ES-I3 (cell line): ENCODE results near the gene IL17C.
"Not testable (repeated sequence)": the region's sequence is repeated elsewhere in the genome, so short reads cannot be mapped to it uniquely, and the experiment has no call there.

Experiments used
- H3K36me3 ChIP-seq: 2 replicates; pipeline ENCODE4 v1.6.1; 2013; ENCODE audit warnings: mild to moderate bottlenecking, low read length, control low read depth, moderate library complexity; ENCODE audit not compliant: insufficient read depth
- H3K4me1 ChIP-seq: 2 replicates; pipeline ENCODE4 v1.6.1; 2013; ENCODE audit warnings: mild to moderate bottlenecking, control low read depth, low read length; ENCODE audit not compliant: insufficient read depth
- H3K9ac ChIP-seq: 2 replicates; pipeline ENCODE4 v1.6.1; 2013; ENCODE audit warnings: low read depth, mild to moderate bottlenecking, low read length, moderate library complexity
- H3K9me3 ChIP-seq: 2 replicates; pipeline ENCODE4 v1.6.1; 2013; ENCODE audit warnings: mild to moderate bottlenecking, low read length, moderate library complexity; ENCODE audit not compliant: control insufficient read depth, insufficient read depth

Gene IL17C

DNA sequence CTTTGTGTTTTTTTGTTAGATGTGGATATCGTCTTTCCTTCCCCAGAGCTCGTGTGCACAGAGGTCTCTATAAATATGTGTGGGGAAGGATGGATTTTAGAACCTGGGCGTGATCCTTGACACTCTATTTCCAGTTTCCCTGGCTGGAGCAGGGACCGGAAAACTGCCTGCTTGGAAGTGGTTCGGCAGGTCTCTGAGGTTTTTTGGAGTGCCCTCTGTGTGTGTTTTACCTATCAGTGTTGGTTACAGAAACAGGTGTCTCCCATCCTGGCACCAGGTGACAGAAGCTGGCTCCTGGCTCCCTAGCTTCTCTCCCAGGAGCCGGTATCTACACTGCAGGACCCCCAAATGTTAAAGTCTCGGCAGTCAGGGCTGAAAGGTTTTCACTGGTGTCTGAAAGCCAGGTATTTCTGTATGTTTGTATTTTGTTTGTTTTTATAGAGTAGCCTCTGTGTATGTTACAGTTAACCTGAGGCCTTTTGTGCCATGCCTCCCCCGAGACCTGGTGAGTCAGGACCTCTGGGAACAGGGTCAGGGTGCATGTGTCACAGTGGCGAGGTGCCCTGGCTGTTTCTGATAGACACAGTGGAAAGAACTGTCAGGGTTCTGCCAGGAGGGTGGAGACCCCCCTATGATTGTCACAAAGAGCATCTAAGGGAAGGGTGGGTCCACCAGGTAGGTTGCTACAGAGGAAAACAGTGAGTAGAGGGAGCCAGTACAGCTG, 36.9 kb upstream of the IL17C start:
- Histone ChIP-seq H3K9me3 (no peaks in the 10 kb centered on the region), H3K36me3 (peaks cover 19% of the 10 kb centered on the region), H3K9ac (no peak overlapping the region), H3K4me1 (no peaks in the 10 kb centered on the region)

DNA sequence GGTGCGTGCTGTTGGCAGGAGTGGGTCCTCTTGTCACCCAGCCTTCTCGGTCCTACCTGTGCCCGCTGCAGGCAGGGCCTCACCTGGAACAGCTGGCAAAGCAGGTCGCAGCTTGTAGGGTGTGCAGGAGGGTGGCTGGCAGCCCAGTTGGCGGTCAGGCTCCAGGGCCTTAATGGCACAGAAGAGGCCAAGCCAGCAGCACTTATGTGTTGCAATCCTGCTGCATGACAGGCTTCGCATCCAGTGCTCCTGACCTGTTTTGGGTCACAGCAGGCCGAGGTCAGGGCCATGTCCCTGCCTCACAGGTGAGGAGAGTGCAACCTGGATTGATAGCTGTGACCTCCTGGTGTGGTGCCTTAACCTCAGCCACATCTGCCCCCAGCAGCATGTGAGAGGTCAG, 36.3 kb upstream of the IL17C start:
- Histone ChIP-seq H3K9ac (no peak overlapping the region), H3K4me1 (no peaks in the 10 kb centered on the region), H3K36me3 (peaks cover 19% of the 10 kb centered on the region), H3K9me3 (no peaks in the 10 kb centered on the region)

DNA sequence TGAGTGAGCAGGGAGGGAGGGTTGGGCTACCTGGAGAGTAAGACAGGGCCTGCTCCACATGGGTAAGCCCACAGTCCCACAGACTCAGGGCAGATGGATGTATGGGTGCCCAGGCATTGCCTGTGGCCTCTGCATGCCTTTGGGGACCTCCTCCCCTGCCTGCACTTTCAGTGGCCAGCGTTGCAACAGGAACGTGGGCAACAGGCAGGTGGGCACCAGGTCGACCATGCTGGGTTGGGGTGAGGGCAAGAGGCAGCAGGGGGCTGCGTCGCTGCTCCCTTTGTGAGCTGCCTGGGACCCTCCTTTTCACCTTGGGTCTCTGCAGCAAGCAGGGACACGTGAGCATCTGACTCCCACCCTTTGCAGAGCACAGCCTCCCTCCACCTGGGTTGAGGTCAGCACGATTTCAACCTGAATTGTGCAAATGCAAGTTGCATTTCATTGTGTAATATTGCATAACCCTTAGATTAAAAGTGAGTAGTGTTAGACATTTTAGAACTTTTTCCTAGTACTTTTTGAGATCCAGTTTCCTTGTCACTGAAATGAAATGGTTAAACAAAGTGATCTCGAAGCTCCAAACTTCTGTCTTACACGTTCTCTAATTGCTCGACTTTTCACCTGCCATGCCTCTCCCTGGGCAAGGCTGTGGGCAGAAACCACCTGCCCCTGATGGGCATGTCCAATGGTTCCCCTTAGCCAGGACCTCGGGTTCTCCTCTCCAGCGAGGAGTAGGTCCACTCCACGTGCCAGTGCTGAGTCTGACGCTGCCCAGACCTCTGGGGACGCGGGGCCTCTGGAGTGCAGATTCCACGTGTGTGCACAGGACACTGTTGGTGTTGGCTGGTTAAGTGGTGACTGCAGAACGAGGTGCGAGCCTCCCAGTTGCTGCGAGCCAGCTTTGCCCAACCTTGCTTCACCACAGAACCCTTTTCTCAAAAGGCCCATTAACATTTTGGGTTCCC, 32.9 kb upstream of the IL17C start:
- H3K4me1 ChIP-seq: no peaks in the 10 kb centered on the region
- no peak overlapping the region for H3K9ac ChIP-seq
- peaks cover 6% of the 10 kb centered on the region; the same call in 1 of the 2 replicates for H3K36me3 ChIP-seq
- H3K9me3 ChIP-seq: no peaks in the 10 kb centered on the region

DNA sequence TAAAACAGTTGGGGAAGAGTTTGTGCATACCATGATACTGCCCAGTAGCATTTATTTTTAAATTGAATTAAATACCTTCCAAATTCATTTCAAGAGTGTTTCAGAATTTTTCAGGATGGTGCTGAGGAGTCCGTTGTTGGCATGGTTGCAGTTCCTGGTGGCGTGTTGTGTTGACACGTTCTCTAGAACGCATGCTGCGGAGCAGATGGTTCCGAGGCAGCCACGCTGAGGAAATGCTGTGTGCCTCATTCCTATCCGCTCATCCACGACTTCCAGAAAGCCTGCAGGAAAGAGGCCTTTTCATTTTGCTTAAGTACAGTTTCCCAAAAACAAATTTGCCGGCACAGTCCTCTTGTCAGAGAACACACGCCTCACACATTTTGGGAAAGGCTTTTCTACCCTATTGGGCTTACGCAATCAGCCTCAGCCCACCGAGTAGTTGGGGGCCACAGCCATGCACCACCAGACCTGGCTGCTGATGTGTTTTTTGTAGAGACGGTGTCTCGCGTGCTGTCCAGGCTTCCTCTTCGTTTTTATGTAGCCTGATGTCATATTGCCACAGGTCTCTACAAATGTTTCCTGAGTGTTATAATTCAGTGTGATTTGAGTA, 32.1 kb upstream of the IL17C start:
- Histone ChIP-seq H3K36me3 (no peaks in the 10 kb centered on the region; the same call in 1 of the 2 replicates), H3K9ac (no peak overlapping the region), H3K4me1 (0 out of 2 replicates have a peak, but pooled peaks cover 5% of the 10 kb centered on the region)

DNA sequence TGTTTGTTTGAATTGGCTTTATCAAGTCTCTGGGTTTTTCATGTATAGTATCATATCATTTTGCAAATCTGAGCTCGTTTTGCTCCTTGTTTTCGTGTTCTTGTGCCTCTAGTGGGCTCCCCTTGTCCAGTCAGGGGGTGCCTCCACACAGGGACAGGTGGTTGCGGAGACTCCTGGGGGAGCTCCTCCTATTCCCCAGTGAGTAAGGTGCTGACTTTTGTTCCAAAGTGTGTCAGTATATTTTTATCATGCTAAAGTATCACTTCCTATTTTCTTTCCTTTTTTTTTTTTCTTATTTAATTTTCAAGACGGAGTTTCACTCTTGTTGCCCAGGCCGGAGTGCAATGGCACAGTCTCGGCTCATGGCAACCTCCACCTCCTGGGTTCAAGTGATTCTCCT, 30.3 kb upstream of the IL17C start:
- H3K9me3 ChIP-seq: no peaks in the 10 kb centered on the region
- H3K4me1 ChIP-seq: 0 out of 2 replicates have a peak, but pooled peaks cover 5% of the 10 kb centered on the region
- no peak overlapping the region for H3K9ac ChIP-seq
- H3K36me3 ChIP-seq: no peaks in the 10 kb centered on the region

More for the DNA sequence above, 32.1 kb upstream of the IL17C start:
- H3K9me3 ChIP-seq: no peaks in the 10 kb centered on the region

DNA sequence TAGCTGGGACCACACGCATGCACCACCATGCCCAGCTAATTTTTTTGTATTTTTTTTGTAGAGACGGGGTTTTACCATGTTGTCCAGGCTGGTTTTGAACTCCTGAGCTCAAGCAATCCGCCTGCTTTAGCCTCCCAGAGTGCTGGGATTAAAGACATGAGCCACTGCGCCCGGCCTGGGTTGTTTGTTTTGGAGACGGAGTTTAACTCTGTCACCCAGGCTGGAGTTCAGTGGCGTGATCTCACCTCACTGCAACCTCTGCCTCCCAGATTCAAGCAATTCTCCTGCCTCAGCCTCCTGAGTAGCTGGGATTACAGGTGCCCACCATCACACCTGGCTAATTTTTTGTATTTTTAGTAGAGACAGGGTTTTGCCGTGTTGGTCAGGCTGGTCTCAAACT, 28.9 kb upstream of the IL17C start:
- not testable (repeated sequence) for H3K36me3 ChIP-seq, H3K4me1 ChIP-seq, H3K9ac ChIP-seq, H3K9me3 ChIP-seq

DNA sequence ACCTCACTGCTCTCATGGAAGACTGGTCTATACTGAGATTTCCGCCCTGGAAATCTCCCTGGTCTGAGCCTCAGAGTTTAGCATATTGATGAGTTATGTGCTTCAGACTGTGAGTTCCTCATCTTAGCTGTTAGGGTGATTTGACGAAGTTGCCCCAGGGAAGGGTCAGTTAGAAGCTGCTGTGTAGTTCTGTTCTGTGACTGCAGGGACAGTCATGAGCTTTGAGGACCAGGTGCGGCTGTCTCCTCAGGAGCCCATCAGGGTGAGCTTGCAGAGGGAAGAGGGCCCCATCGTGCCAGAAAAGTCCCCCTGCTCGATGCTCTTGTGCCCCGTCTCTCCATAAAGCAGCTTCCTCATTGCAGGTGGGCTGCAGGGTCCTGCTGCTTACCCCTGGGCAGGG, 28.3 kb upstream of the IL17C start:
- Histone ChIP-seq H3K4me1 (0 out of 2 replicates have a peak, but pooled peaks cover 5% of the 10 kb centered on the region), H3K36me3 (no peaks in the 10 kb centered on the region), H3K9me3 (no peaks in the 10 kb centered on the region), H3K9ac (no peak overlapping the region)

DNA sequence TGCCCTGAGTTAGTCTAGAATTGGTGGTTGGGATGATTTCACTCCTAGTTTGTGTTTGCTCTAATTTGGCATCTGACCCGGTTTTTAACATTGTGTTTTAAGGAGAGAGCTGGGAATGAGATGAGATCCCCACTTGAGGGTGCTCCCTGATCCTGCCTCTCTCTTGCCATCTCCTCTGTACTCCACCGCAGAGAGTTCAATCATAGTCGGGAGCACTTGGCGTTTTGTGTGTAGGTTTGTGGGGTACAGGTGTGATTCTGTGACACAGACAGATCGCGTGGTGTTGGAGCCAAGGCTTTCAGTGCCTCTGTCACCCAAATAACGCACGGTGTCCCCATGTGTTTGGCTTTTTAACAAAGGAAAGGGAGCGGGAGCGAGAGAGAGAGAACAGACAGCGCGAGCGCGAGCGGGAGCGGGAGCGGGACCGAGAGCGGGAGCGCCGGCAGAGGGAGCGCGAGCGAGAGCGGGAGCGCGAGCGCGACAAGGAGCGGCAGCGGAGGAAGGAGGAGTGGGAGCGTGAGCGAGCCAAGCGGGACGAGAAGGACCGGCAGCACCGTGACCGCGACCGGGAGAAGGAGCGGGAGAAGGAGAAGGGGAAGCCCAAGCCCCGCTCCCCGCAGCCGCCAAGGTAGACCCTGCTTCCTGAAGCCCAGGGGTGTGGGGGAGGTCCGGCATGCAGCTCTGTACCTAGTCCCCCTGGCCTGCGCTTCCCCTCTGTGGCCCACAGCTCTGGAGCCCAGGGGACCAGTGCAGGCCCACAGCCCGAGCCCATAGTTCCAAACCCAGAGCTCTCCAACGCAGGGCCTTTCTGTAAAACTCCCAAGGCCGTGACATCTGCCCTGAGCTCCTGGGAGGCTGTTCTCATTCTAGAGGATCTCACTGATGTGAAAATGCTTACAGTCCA, 27.2 kb upstream of the IL17C start:
- Histone ChIP-seq H3K9me3 (no peaks in the 10 kb centered on the region), H3K4me1 (0 out of 2 replicates have a peak, but pooled peaks cover 5% of the 10 kb centered on the region), H3K36me3 (no peaks in the 10 kb centered on the region), H3K9ac (no peak overlapping the region)

DNA sequence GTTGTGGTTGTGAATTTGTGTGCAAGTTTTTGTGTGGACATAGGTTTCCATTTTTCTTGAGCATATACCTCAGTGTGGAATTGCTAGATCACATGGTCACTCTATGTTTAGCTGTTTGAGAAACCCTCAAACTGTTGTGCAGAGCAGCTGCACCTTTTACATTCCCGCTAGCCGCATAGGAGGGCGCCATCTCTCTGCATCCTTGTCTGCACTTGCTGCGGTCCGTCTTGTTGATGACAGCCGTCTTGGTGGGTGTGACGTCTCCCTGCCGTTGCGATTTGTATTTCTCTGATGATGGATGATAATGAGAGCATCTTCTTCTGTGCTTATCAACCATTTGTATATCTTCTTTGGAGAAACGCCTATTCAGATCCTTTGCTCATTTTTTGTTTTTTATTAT, 25.1 kb upstream of the IL17C start:
- H3K9ac ChIP-seq: no peak overlapping the region
- no peaks in the 10 kb centered on the region for H3K9me3 ChIP-seq
- H3K4me1 ChIP-seq: 0 out of 2 replicates have a peak, but pooled peaks cover 5% of the 10 kb centered on the region
- H3K36me3 ChIP-seq: no peaks in the 10 kb centered on the region

DNA sequence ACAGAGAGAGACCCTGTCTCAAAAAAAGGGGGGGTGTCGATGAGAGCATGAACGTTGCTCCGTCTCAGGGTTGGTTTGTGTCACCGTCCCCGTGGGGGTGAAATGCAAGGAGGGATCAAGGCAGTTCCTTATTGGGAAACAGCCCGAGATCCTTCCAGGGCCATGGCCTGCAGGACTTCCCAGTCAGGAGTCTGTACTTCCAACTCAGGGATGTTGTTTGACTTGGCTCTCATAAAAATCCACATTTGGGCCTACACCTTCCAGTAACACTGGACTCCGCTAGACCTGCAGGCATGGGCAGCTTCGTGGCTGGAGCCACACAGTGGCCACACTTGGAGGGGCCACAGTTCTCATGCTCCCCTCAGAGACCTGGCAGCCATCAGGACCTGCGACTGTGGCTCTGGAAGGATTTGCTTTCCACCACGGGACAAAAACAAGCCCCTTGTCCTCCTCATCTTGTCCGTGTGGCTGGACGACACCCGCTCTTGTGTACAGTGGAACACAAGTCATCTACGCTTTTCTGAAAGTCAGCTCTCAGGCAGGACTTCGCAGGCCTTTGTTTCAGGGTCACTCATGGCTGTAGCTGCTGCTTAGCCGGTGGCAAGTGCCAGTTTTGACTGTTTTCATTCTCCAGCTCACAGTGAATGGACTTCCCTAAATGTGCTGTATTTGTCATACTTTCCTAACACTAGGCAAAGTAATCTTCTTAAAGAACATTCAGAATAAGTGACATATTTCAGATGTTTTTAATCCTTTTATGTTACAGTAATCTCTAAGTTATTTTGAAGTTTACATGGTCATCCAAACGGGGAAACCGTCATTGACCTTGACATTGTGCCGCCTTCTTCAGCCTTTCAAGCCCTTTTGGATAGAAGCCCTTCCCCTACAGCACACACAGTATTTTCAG, 24.2 kb upstream of the IL17C start:
- no peaks in the 10 kb centered on the region for H3K9me3 ChIP-seq
- no peak overlapping the region for H3K9ac ChIP-seq
- 0 out of 2 replicates have a peak, but pooled peaks cover 5% of the 10 kb centered on the region for H3K4me1 ChIP-seq
- no peaks in the 10 kb centered on the region for H3K36me3 ChIP-seq

DNA sequence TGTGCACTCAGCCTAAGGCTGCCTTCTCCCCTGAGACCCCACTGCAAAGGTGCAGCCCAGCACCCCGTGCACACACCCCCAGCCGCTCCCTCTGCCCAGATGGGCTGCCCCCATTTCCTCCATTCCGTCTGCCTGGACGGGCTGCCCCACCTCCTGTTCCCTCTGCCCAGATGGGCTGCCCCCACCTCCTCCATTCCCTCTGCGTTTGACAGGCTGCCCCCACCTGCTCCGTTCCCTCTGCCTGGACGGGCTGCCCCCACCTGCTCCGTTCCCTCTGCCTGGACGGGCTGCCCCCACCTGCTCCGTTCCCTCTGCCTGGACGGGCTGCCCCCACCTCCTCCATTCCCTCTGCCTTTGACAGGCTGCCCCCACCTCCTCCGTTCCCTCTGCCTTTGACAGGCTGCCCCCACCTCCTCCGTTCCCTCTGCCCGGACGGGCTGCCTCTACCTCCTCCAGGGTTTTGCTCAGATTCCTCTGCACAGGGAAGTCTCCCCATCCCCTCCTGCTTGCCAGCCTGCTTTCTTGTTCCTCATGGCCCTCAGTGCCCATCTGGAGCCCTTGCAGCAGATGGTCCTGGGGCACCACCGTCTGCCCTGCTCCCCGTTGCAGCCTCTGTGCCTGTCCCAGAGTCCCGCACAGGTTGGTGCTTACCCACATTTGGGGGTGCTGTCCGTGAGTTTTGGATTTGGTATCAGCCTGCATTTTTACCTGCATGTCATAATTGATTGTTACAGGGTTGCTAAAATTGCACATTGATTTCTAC, 23.4 kb upstream of the IL17C start:
- no peak overlapping the region for H3K9ac ChIP-seq
- 0 out of 2 replicates have a peak, but pooled peaks cover 5% of the 10 kb centered on the region for H3K4me1 ChIP-seq
- no peaks in the 10 kb centered on the region for H3K9me3 ChIP-seq
- H3K36me3 ChIP-seq: no peaks in the 10 kb centered on the region

DNA sequence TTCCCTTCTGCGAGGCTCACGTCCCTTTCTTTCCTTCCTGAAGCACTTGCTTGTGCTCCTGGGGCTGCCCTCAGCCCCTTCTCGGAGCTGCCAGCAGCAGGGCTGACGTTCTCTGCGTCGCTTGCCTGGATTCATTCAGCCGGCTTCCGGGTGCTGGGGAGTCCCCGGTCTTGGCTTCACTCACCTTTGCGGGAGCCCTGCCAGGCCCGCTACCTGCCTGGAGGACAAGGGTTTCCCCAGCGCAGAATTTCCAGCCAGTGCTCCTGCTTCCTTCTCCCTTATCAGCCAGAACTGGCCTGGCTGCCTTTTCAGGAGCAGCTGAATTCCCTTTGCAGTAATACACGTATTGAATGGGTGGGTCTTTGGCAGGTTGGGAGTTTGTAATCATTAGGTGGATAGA, 22.1 kb upstream of the IL17C start:
- no peaks in the 10 kb centered on the region for H3K36me3 ChIP-seq
- no peak overlapping the region; the same call in 1 of the 2 replicates for H3K9ac ChIP-seq
- H3K9me3 ChIP-seq: no peaks in the 10 kb centered on the region
- no peaks in the 10 kb centered on the region for H3K4me1 ChIP-seq
